HEK293 (cell line): ENCODE results near the gene GALR2.

Experiments
- CTCF ChIA-PET: fragments of 350-600 bp; formaldehyde crosslinking; extraction: SDS; loops from one replicate; lab custom pipeline; 2021; ENCODE audit warnings: antibody characterized with exemption; lab: Yijun Ruan, JAX
- POLR2A ChIA-PET: fragments of 300-600 bp; formaldehyde crosslinking; extraction: SDS; loops from one replicate; lab custom pipeline; 2020; ENCODE audit warnings: antibody characterized with exemption, inconsistent platforms; lab: Yijun Ruan, JAX
- H3K27ac ChIP-seq: fragments of 200-500 bp; sonication (Bioruptor generic); 2 replicates; pipeline ENCODE4 v1.5.1; 2014; ENCODE audit warnings: low read depth, low read length, control low read depth, inconsistent platforms; ENCODE audit errors: extremely low read depth
- H3K36me3 ChIP-seq, 2 experiments: fragments of 200-500 bp in 1 of 2; sonication (Bioruptor generic) in 1 of 2; 1 replicate in 1 of 2; 2 replicates in 1 of 2; pipeline ENCODE4 v1.5.1; 2014 to 2017; ENCODE audit warnings: inconsistent platforms in 2 of 2, low read length in 2 of 2; ENCODE audit not compliant: control insufficient read depth in 2 of 2, insufficient read depth in 1 of 2
- H3K4me1 ChIP-seq: fragments of 200-500 bp; sonication (Bioruptor generic); 2 replicates; pipeline ENCODE4 v1.5.1; 2014; ENCODE audit warnings: mild to moderate bottlenecking, low read length, inconsistent platforms; ENCODE audit not compliant: control insufficient read depth, insufficient read depth
- H3K4me3 ChIP-seq: 2 replicates; pipeline ENCODE4 v1.5.1; 2011; ENCODE audit warnings: low read depth, mild to moderate bottlenecking, control low read depth, low read length, moderate library complexity
- H3K9me3 ChIP-seq: fragments of 200-500 bp; sonication (Bioruptor generic); 2 replicates; pipeline ENCODE4 v1.5.1; 2014; ENCODE audit warnings: low read depth, low read length, inconsistent platforms; ENCODE audit not compliant: control insufficient read depth, insufficient read depth
- MEIS1 ChIP-seq: sonication (generic); formaldehyde crosslinking; IDR thresholded peaks from 2 replicates; pipeline ENCODE4 v1.8.1; 2022; ENCODE audit warnings: missing genetic modification reagents, mild to moderate bottlenecking, borderline replicate concordance
- MZF1 ChIP-seq: fragments of 450-650 bp; formaldehyde crosslinking; IDR thresholded peaks from 2 replicates; pipeline ENCODE4 v1.5.1; 2017; ENCODE audit warnings: missing biosample characterization, missing genetic modification characterization, borderline replicate concordance
- SALL2 ChIP-seq: fragments of 450-650 bp; formaldehyde crosslinking; IDR thresholded peaks from 2 replicates; pipeline ENCODE4 v1.5.0; 2017; ENCODE audit warnings: missing biosample characterization, mild to moderate bottlenecking, missing genetic modification characterization, borderline replicate concordance
- YY1 ChIP-seq: fragments of 450-650 bp; formaldehyde crosslinking; IDR thresholded peaks from 2 replicates; pipeline ENCODE4 v1.5.1; 2018; ENCODE audit warnings: missing biosample characterization, missing genetic modification characterization
- ZBTB17 ChIP-seq: fragments of 450-650 bp; formaldehyde crosslinking; IDR thresholded peaks from 2 replicates; pipeline ENCODE4 v1.5.1; 2016; ENCODE audit warnings: missing biosample characterization, missing genetic modification characterization
- ZEB2 ChIP-seq: fragments of 450-650 bp; formaldehyde crosslinking; IDR thresholded peaks from 2 replicates; pipeline ENCODE4 v1.5.1; 2016; ENCODE audit warnings: missing biosample characterization, missing genetic modification characterization
- ZNF146 ChIP-seq: fragments of 450-650 bp; formaldehyde crosslinking; IDR thresholded peaks from 2 replicates; pipeline ENCODE4 v1.5.1; 2016; ENCODE audit warnings: missing biosample characterization, missing genetic modification characterization
- ZNF155 ChIP-seq: fragments of 450-650 bp; formaldehyde crosslinking; IDR thresholded peaks from 2 replicates; pipeline ENCODE4 v1.5.1; 2016; ENCODE audit warnings: missing biosample characterization, missing genetic modification characterization
- ZNF16 ChIP-seq: fragments of 450-650 bp; formaldehyde crosslinking; IDR thresholded peaks from 2 replicates; pipeline ENCODE4 v1.5.1; 2016; ENCODE audit warnings: low read depth, missing biosample characterization, missing genetic modification characterization
- ZNF302 ChIP-seq: fragments of 450-650 bp; formaldehyde crosslinking; IDR thresholded peaks from 2 replicates; pipeline ENCODE4 v1.5.1; 2016; ENCODE audit warnings: missing biosample characterization, missing genetic modification characterization, low read depth
- ZNF341 ChIP-seq: fragments of 450-650 bp; formaldehyde crosslinking; IDR thresholded peaks from 2 replicates; pipeline ENCODE4; 2016; ENCODE audit warnings: low read depth, missing biosample characterization, missing genetic modification characterization
- ZNF544 ChIP-seq: fragments of 450-650 bp; formaldehyde crosslinking; IDR thresholded peaks from 2 replicates; pipeline ENCODE4 v1.5.0; 2017; ENCODE audit warnings: missing biosample characterization, missing genetic modification characterization
- ZNF654 ChIP-seq: fragments of 450-650 bp; formaldehyde crosslinking; IDR thresholded peaks from 2 replicates; pipeline ENCODE4 v1.5.1; 2016; ENCODE audit warnings: low read depth, missing biosample characterization, missing genetic modification characterization
- ZNF792 ChIP-seq: fragments of 450-650 bp; formaldehyde crosslinking; IDR thresholded peaks from 2 replicates; pipeline ENCODE4 v1.5.1; 2016; ENCODE audit warnings: missing biosample characterization, missing genetic modification characterization
- TF ChIP-seq, protein P1 (sequence below): fragments of 450-650 bp; formaldehyde crosslinking; IDR thresholded peaks from 2 replicates; pipeline ENCODE4 v1.5.1; 2016; ENCODE audit warnings: missing biosample characterization, missing genetic modification characterization
- TF ChIP-seq, protein P2 (sequence below): fragments of 450-650 bp; formaldehyde crosslinking; IDR thresholded peaks from 2 replicates; pipeline ENCODE4 v1.5.1; 2016; ENCODE audit warnings: missing biosample characterization, missing genetic modification characterization
- TF ChIP-seq, protein P3 (sequence below): fragments of 450-650 bp; formaldehyde crosslinking; IDR thresholded peaks from 2 replicates; pipeline ENCODE4 v1.5.1; 2017; ENCODE audit warnings: missing biosample characterization, missing genetic modification characterization
- TF ChIP-seq, protein P4 (sequence below): fragments of 450-650 bp; formaldehyde crosslinking; IDR thresholded peaks from 2 replicates; pipeline ENCODE4 v1.5.1; 2016; ENCODE audit warnings: missing biosample characterization, missing genetic modification characterization
- TF ChIP-seq, protein P5 (sequence below): fragments of 450-650 bp; formaldehyde crosslinking; IDR thresholded peaks from 2 replicates; pipeline ENCODE4 v1.5.1; 2017; ENCODE audit warnings: missing biosample characterization, missing genetic modification characterization

The GALR2 gene

DNA sequence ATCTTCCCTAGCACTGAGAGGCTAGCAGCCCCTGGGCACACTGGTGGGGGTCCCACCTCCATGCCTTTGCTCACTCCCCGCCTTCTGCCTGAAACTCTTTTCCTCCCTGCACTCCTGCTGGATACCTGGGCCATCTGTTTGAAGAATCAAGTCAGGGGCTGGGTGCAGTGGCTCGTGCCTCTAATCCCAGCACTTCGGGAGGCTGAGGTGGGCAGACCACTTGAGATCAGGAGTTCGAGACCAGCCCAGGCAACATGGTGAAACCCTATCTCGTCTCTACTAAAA is 50.8 kb downstream of the GALR2 start:
- no peak overlapping the region for H3K27ac ChIP-seq
- POLR2A ChIA-PET: interaction anchor here (0.5 to 0.6 kb wide), 2 partner anchors 16 to 66 kb away, joined by 4 to 6 read pairs; no protein-coding TSS in a partner anchor
- H3K4me3 ChIP-seq: no peak overlapping the region
- H3K9me3 ChIP-seq: no peaks in the 10 kb centered on the region
- CTCF ChIA-PET: interaction anchor here (0.6 to 11.8 kb wide), 18 partner anchors 8 to 432 kb away, joined by 3 to 191 read pairs (median 4); partner anchors contain the start of genes FOXJ1 and UBALD2
- no peaks in the 10 kb centered on the region for H3K4me1 ChIP-seq
- TF ChIP-seq ZNF792 (tag by site-specific recombination) (no peak), ZNF16 (no peak), ZEB2 (tag by site-specific recombination) (no peak), ZNF155 (tag by site-specific recombination) (no peak), SALL2 (tag by site-specific recombination) (no peak), MEIS1 (CRISPR knock-in tag) (no peak), ZNF544 (tag by site-specific recombination) (no peak), ZNF302 (tag by site-specific recombination) (no peak)
- TF ChIP-seq, protein P1, sequence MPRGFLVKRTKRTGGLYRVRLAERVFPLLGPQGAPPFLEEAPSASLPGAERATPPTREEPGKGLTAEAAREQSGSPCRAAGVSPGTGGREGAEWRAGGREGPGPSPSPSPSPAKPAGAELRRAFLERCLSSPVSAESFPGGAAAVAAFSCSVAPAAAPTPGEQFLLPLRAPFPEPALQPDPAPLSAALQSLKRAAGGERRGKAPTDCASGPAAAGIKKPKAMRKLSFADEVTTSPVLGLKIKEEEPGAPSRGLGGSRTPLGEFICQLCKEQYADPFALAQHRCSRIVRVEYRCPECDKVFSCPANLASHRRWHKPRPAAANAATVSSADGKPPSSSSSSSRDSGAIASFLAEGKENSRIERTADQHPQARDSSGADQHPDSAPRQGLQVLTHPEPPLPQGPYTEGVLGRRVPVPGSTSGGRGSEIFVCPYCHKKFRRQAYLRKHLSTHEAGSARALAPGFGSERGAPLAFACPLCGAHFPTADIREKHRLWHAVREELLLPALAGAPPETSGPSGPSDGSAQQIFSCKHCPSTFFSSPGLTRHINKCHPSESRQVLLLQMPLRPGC (tag by site-specific recombination): no peak
- TF ChIP-seq, protein P2, sequence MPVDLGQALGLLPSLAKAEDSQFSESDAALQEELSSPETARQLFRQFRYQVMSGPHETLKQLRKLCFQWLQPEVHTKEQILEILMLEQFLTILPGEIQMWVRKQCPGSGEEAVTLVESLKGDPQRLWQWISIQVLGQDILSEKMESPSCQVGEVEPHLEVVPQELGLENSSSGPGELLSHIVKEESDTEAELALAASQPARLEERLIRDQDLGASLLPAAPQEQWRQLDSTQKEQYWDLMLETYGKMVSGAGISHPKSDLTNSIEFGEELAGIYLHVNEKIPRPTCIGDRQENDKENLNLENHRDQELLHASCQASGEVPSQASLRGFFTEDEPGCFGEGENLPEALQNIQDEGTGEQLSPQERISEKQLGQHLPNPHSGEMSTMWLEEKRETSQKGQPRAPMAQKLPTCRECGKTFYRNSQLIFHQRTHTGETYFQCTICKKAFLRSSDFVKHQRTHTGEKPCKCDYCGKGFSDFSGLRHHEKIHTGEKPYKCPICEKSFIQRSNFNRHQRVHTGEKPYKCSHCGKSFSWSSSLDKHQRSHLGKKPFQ: no peak
- TF ChIP-seq, protein P3, sequence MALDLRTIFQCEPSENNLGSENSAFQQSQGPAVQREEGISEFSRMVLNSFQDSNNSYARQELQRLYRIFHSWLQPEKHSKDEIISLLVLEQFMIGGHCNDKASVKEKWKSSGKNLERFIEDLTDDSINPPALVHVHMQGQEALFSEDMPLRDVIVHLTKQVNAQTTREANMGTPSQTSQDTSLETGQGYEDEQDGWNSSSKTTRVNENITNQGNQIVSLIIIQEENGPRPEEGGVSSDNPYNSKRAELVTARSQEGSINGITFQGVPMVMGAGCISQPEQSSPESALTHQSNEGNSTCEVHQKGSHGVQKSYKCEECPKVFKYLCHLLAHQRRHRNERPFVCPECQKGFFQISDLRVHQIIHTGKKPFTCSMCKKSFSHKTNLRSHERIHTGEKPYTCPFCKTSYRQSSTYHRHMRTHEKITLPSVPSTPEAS (tag by site-specific recombination): no peak
- no peaks in the 10 kb centered on the region for H3K36me3 ChIP-seq

DNA sequence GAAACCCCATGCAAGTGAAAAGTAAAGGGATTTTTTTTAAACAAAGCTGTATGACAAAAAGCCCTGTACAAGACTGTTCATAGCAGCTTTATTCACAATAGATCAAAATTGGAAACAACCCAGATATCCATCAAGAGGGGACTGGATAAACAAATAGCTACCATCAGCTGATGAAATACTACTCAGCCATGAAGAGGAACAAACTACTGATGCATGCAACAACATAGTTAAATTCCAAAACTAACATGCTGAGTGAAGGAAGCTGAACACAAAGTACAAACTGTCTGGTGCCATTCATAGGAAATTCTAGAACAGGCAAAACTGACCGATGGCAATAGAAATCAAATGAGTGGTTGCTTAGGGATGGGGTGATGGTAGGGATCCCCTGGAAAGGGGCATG is 51.3 kb downstream of the GALR2 start:
- H3K4me3 ChIP-seq: no peak overlapping the region
- H3K4me1 ChIP-seq: no peaks in the 10 kb centered on the region
- ChIA-PET CTCF (interaction anchor here (0.5 to 11.8 kb wide), 17 partner anchors 8 to 258 kb away, joined by 3 to 191 read pairs (median 6); partner anchors contain the start of genes FOXJ1, SPHK1 and UBALD2), POLR2A (interaction anchor here (0.5 kb wide), 1 partner anchor 65 kb away, joined by 6 read pairs; no protein-coding TSS in a partner anchor)
- H3K27ac ChIP-seq: no peak overlapping the region
- TF ChIP-seq ZBTB17 (tag by site-specific recombination) (no peak), ZNF146 (tag by site-specific recombination) (peak; percentile 96), MZF1 (tag by site-specific recombination) (peak; percentile 86; the same call in 1 of the 2 replicates), YY1 (tag by site-specific recombination) (no peak), ZNF341 (tag by site-specific recombination) (no peak), ZNF654 (tag by site-specific recombination) (no peak)
- TF ChIP-seq, protein P4, sequence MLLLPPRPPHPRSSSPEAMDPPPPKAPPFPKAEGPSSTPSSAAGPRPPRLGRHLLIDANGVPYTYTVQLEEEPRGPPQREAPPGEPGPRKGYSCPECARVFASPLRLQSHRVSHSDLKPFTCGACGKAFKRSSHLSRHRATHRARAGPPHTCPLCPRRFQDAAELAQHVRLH (tag by site-specific recombination): 0 out of 2 replicates have a peak, but pooled peaks have one; percentile 59
- TF ChIP-seq, protein P5, sequence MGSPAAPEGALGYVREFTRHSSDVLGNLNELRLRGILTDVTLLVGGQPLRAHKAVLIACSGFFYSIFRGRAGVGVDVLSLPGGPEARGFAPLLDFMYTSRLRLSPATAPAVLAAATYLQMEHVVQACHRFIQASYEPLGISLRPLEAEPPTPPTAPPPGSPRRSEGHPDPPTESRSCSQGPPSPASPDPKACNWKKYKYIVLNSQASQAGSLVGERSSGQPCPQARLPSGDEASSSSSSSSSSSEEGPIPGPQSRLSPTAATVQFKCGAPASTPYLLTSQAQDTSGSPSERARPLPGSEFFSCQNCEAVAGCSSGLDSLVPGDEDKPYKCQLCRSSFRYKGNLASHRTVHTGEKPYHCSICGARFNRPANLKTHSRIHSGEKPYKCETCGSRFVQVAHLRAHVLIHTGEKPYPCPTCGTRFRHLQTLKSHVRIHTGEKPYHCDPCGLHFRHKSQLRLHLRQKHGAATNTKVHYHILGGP: no peak
- H3K36me3 ChIP-seq: no peaks in the 10 kb centered on the region
- no peaks in the 10 kb centered on the region for H3K9me3 ChIP-seq
